Esophagus muscularis mucosa (tissue), 4 donors: Measurements from ENCODE around the gene IKBKG. TPM values are rescaled to one million over a fixed set of nuclear protein-coding genes. Genes with fewer than 3 reads are reported as not detected.

Experiments
- DNase-seq: peaks from one replicate; pipeline ENCODE4 v3.0.0-alpha.2; 2017; ENCODE audit errors: extremely low spot score
- H3K27ac ChIP-seq, 4 donors: fragments of 200-600 bp; sonication (generic); replicated peaks in 1 of 4; 1 replicate in 3 of 4; 2 replicates in 1 of 4; pipeline ENCODE4 v1.5.1; 2016 to 2019; ENCODE audit warnings: mild to moderate bottlenecking in 1 of 4
- H3K27me3 ChIP-seq, 4 donors: fragments of 200-600 bp; sonication (generic); one replicate each; pipeline versions ENCODE4 v1.5.1 to v1.6.0; 2016 to 2019
- H3K36me3 ChIP-seq, 4 donors: fragments of 200-600 bp; sonication (generic); one replicate each; pipeline ENCODE4 v1.5.1; 2016 to 2019
- H3K4me1 ChIP-seq, 4 donors: fragments of 200-600 bp; sonication (generic); one replicate each; pipeline ENCODE4 v1.5.1; 2016 to 2019
- H3K4me3 ChIP-seq, 4 donors: fragments of 200-600 bp; sonication (generic); 1 replicate in 2 of 4; 2 replicates in 2 of 4; pipeline ENCODE4 v1.5.1; 2016 to 2019; ENCODE audit warnings: mild to moderate bottlenecking in 4 of 4, moderate library complexity in 1 of 4
- H3K9me3 ChIP-seq, 4 donors: fragments of 200-600 bp; sonication (generic); 1 replicate in 3 of 4; 2 replicates in 1 of 4; pipeline ENCODE4 v1.5.1; 2016 to 2019
- CTCF ChIP-seq, 3 experiments: fragments of 200-600 bp in 2 of 3; fragments of 450-650 bp in 1 of 3; sonication (generic) in 2 of 3; IDR thresholded peaks; one replicate each; pipeline ENCODE4 v1.5.1; 2017 to 2019; ENCODE audit warnings: antibody characterized with exemption in 3 of 3, mild to moderate bottlenecking in 2 of 3, moderate library complexity in 1 of 3
- EP300 ChIP-seq: sonication (generic); formaldehyde crosslinking; IDR thresholded peaks from one replicate; pipeline ENCODE4 v1.6.1; 2017; ENCODE audit warnings: antibody characterized with exemption
- POLR2A ChIP-seq: fragments of 450-650 bp; IDR thresholded peaks from one replicate; pipeline ENCODE4 v1.6.1; 2017; ENCODE audit warnings: antibody characterized with exemption, moderate library complexity, mild to moderate bottlenecking, low read depth
- POLR2AphosphoS5 ChIP-seq, 2 donors: sonication (generic); formaldehyde crosslinking; IDR thresholded peaks; one replicate each; pipeline ENCODE4 v1.6.1; 2017; ENCODE audit warnings: antibody characterized with exemption in 2 of 2
- WGBS: methylation state at CpG from one replicate; pipeline ENCODE4 v1.1.5; 2018; 5-methylcytosine and 5-hydroxymethylcytosine counted together
- intact Hi-C: fragments of 100-400 bp; cut with DNase I; formaldehyde crosslinking; loops from one replicate; pipeline ENCODE4 v1.15.1; 2023
- total RNA-seq, 4 donors: library from RNA; depleted of rRNA; stranded (reverse); fragments of >200 nt; gene quantifications; one replicate each; pipeline versions ENCODE4 v1.1.0 to v1.2.1, GENCODE V29; 2016

IKBKG gene
- total RNA-seq, 4 donors from 2014 or later: 12.0 to 18.3 (median 17.3) TPM

- no peak for DNase-seq
- no peaks in the 10 kb centered on the region for H3K9me3 ChIP-seq
- no peaks in the 10 kb centered on the region for H3K36me3 ChIP-seq
- no peak overlapping the region for H3K27ac ChIP-seq
- TF ChIP-seq POLR2A: no peak
- no peak for TF ChIP-seq CTCF (IDR thresholded peaks at IDR 0.05)
- no peak for TF ChIP-seq EP300
- no peak for TF ChIP-seq POLR2AphosphoS5 (IDR thresholded peaks at IDR 0.05)
- intact Hi-C loops: loop anchor here (5.0 kb wide), 1 partner anchor 39 kb away; the partner anchor contains the start of gene UBL4A
- no peak overlapping the region for H3K4me3 ChIP-seq
- WGBS: 83% methylated on average over 14 of the region's 14 CpGs
- peaks cover 3 to 14% (median 12%) of the 10 kb centered on the region in 4 donors for H3K4me1 ChIP-seq
- H3K27me3 ChIP-seq: no peaks in the 10 kb centered on the region
These were observed 21.6 kb upstream of the IKBKG start for GRCh38 chrX:154525606-154526490.

DNA sequence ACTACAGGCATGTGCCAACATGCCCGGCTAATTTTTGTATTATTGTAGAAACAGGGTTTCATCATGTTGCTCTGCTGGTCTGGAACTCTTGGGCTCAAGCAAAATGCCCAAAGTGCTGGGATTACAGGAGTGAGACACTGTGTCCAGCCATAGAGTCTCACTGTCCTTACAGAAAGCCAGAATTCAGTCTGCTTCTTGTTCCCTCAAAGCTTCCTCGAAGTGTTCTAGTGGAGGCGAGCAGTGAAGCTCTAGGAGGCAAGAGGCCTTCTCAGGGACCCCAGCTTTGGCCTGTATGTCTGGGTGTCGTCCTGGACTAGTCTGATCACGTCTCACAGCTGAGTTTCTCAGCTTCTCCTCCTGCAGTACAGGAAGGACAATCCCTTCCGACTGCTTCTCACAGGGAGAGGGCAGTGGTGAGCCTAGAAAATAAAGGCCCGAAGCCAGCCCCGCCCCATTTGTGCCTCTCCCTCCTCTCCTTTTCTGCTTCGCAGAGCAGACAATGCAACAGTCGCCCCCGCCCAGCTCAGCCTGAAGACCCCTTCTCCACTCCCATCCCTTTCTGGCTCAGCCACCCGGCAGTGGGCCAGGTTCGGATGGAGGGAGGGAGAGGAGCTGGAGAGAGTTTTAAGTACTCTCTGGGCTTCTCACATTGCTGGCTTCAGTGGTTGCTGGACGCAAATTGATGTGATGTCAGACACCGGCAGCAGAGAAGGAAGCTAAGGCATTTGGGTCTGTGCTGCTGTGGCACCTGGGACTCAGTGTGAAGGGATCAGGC is 20.3 kb upstream of the IKBKG start:
- no peak for TF ChIP-seq POLR2A
- TF ChIP-seq EP300: no peak
- peak; percentile 56 to 65 for TF ChIP-seq POLR2AphosphoS5 (IDR thresholded peaks at IDR 0.05)
- TF ChIP-seq CTCF (IDR thresholded peaks at IDR 0.05): peak; percentile 45 to 60 (median 57)
- no peak for DNase-seq
- Histone ChIP-seq H3K27me3 (no peaks in the 10 kb centered on the region), H3K27ac (peak overlapping the region; percentile 67 to 78 (median 74)), H3K36me3 (peaks cover 0 to 9% (median 4%) of the 10 kb centered on the region in 4 donors), H3K4me1 (peaks cover 3 to 14% (median 12%) of the 10 kb centered on the region in 4 donors), H3K9me3 (no peaks in the 10 kb centered on the region), H3K4me3 (peak overlapping the region; percentile 38 to 43 (median 42))
- 25% methylated on average over 14 of the region's 15 CpGs for WGBS
- intact Hi-C loops: loop anchor here (5.0 kb wide), 1 partner anchor 40 kb away; the partner anchor contains the start of gene UBL4A

DNA sequence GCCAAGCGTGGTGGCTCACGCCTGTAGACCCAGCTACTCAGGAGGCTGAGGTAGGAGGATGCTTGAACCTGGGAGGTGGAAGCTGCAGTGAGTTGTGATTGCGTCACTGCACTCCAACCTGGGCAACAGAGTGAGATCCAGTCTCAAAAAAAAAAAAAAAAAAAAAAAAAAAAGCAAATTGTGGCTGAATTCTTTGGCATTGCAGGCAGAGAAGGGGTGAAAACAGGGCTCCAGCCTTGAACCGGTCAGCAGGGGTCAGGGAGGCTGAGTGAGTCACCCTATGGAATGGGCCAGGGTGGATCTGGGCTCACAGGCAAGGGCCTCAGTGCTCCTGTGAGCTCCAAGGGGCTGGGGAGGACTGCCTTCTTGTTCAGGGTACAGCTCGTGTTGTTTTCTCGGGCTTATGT is 18.2 kb upstream of the IKBKG start:
- 84% methylated on average over 6 of the region's 6 CpGs for WGBS
- peaks cover 3 to 14% (median 12%) of the 10 kb centered on the region in 4 donors for H3K4me1 ChIP-seq
- intact Hi-C loops: loop anchor here (5.0 kb wide), 1 partner anchor 42 kb away; the partner anchor contains the start of gene UBL4A
- H3K9me3 ChIP-seq: no peaks in the 10 kb centered on the region
- DNase-seq: no peak
- peaks cover 0 to 30% (median 21%) of the 10 kb centered on the region in 4 donors for H3K36me3 ChIP-seq
- H3K27me3 ChIP-seq: no peaks in the 10 kb centered on the region
- H3K4me3 ChIP-seq: no peak overlapping the region
- no peak for TF ChIP-seq POLR2A
- TF ChIP-seq POLR2AphosphoS5 (IDR thresholded peaks at IDR 0.05): no peak
- TF ChIP-seq EP300: no peak
- TF ChIP-seq CTCF (IDR thresholded peaks at IDR 0.05): no peak
- H3K27ac ChIP-seq: no peak overlapping the region

DNA sequence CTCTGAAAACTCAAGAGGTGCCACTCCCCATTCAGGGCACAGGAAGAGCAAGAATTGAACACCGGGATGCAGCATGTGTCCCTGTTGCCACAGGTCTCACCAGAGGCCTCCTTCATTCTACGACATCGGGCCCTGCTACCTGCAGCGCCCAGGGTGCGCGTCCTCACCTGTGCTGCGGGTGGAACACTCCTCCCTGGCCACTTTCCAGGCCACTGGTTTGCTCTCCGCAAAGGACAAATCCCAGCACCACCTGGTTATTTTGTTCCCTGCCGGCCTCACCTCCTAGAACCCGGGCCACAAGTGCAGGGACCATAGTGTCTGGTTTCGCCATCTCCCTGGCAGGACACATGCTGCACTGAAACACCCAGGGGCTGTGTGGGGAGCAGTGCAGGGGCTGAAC is 17.1 kb upstream of the IKBKG start:
- no peaks in the 10 kb centered on the region for H3K27me3 ChIP-seq
- 91% methylated on average over 11 of the region's 11 CpGs for WGBS
- peaks cover 7 to 22% (median 18%) of the 10 kb centered on the region in 4 donors for H3K4me1 ChIP-seq
- intact Hi-C loops: loop anchor here (5.0 kb wide), 1 partner anchor 128 kb away; no protein-coding TSS in a partner anchor
- TF ChIP-seq EP300 (no peak), POLR2A (no peak), CTCF (IDR thresholded peaks at IDR 0.05) (no peak), POLR2AphosphoS5 (IDR thresholded peaks at IDR 0.05) (no peak)
- H3K4me3 ChIP-seq: no peak overlapping the region
- H3K9me3 ChIP-seq: no peaks in the 10 kb centered on the region
- no peak for DNase-seq
- peaks cover 0 to 34% (median 24%) of the 10 kb centered on the region in 4 donors for H3K36me3 ChIP-seq
- H3K27ac ChIP-seq: no peak overlapping the region
